ENCODE measurements around the gene C12orf42. TPM values are rescaled to one million over a fixed set of nuclear protein-coding genes. Genes with fewer than 3 reads are reported as not detected.

The C12orf42 gene
- total and polyA plus RNA-seq, 10 of the 15 experiments (the other 5 are each of a cell fraction or from before 2014, with no cell fraction given) = 1.4 to 7.0 (median 2.4) TPM

DNA sequence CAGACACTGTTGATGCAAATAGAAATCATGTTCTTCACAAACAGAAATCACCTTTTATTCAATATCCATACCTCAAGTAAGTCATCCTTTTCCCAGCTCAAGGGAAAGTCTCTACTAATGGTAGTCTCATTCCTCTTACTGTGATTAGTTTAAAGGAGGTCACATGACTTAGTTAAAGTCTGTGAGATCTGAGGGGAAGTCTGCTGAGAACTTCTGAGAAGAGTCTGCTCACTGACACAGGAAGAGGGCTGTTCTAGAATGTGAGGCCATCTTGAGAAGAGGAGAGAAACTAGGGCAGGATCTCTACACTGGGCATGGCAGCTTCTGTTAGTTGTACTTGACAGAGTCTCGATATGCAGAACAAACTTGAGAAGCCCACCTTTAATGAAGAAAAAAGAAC, 146.8 kb downstream of the C12orf42 start:
- H3K4me2 ChIP-seq (ENCODE audit: control insufficient read depth, insufficient read depth) = no peak overlapping the region
- in situ Hi-C loops (cut with MboI) = no loop called here
- WGBS (ENCODE audit: insufficient coverage, insufficient replicate concordance, low lambda C conversion rate, missing lambda C conversion rate) = 81% methylated on average over 1 of the region's 1 CpG
- H3K4me1 ChIP-seq (ENCODE audit: control insufficient read depth, insufficient read depth, low read length) = no peaks in the 10 kb centered on the region
- ChIA-PET RAD21 (ENCODE audit: unreplicated experiment) (no interaction called here), POLR2A (no interaction called here), CTCF (no interaction called here), SMC1A (ENCODE audit: uncharacterized antibody, unreplicated experiment) (interaction anchor here (0.7 kb wide), 1 partner anchor 14 kb away, joined by 3 read pairs; no protein-coding TSS in a partner anchor)
- H3K9me3 ChIP-seq (replicated peaks; ENCODE audit: control insufficient read depth, insufficient read depth, low read length) = no peaks in the 10 kb centered on the region; the same call in 2 of the 3 replicates
- no TSS peak for BruUV-seq (replicated peaks)
- TF ChIP-seq IKZF1 (conservative IDR thresholded peaks at IDR 0.05) = no peak
- 0 out of 2 replicates have a peak, but pooled peaks have one; percentile 13 for TF ChIP-seq YY1 (IDR thresholded peaks at IDR 0.05; ENCODE audit: low read depth, low read length)
- no peak for TF ChIP-seq YBX1 (IDR thresholded peaks at IDR 0.05)
- TF ChIP-seq NFYA (IDR thresholded peaks at IDR 0.05; ENCODE audit: borderline replicate concordance, low read depth, low read length) = no peak
- no peak overlapping the region for H3K9ac ChIP-seq (ENCODE audit: control insufficient read depth, insufficient read depth, low read length)
- H3K79me2 ChIP-seq (ENCODE audit: control insufficient read depth, insufficient read depth, low read length) = no peaks in the 10 kb centered on the region
- H3K36me3 ChIP-seq (ENCODE audit: control insufficient read depth in 2 of 2, insufficient read depth in 2 of 2, low read length in 1 of 2) = no peaks in the 10 kb centered on the region; a peak in 1 of 4 replicates
- H2AFZ ChIP-seq (ENCODE audit: control insufficient read depth, low read depth, low read length) = no peak overlapping the region
- H3K27ac ChIP-seq (ENCODE audit: control insufficient read depth, insufficient read depth) = no peak overlapping the region
- intact Hi-C loops (cut with micrococcal nuclease; ENCODE audit: unreplicated experiment) = no loop called here
- FAIRE-seq (no peak), DNase-seq (ENCODE audit: low read depth, low spot score) (no peak), ATAC-seq (no peak; the same call in 2 of the 3 replicates)
- no peaks in the 10 kb centered on the region for H4K20me1 ChIP-seq (ENCODE audit: control insufficient read depth, insufficient read depth)
- no peaks in the 10 kb centered on the region for H3K27me3 ChIP-seq (replicated peaks in 1 of 2; ENCODE audit: control insufficient read depth in 2 of 2, insufficient read depth in 2 of 2, low read length in 1 of 2)
- H3K4me3 ChIP-seq = no peak overlapping the region

DNA sequence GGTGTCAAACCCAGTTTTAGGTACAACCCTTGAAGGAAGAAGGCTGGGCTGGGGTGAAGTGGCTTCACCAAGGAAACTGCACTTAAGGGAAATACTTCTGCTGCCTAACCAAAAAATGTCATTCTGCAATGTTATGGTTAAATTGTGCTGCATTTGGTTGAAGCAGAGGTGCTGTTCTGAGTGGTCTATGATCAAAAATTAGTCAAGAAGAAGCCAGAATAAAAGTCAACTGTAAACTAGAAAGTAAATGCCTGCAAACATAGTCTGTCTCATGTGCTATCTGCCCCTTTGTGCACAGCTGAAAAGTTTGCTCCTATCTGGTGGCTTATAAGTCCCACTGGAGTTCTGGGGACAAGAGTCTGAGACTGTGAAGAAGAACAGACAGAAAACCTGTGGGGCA, 158.8 kb downstream of the C12orf42 start:
- BruUV-seq (replicated peaks) = no TSS peak
- no peak for ATAC-seq
- Histone ChIP-seq H3K36me3 (ENCODE audit: control insufficient read depth in 2 of 2, insufficient read depth in 2 of 2, low read length in 1 of 2) (no peaks in the 10 kb centered on the region), H3K4me1 (ENCODE audit: control insufficient read depth, insufficient read depth, low read length) (no peaks in the 10 kb centered on the region), H3K4me3 (no peak overlapping the region), H3K27me3 (replicated peaks in 1 of 2; ENCODE audit: control insufficient read depth in 2 of 2, insufficient read depth in 2 of 2, low read length in 1 of 2) (no peaks in the 10 kb centered on the region), H3K9ac (ENCODE audit: control insufficient read depth, insufficient read depth, low read length) (no peak overlapping the region), H2AFZ (ENCODE audit: control insufficient read depth, low read depth, low read length) (no peak overlapping the region), H3K27ac (ENCODE audit: control insufficient read depth, insufficient read depth) (no peak overlapping the region), H3K79me2 (ENCODE audit: control insufficient read depth, insufficient read depth, low read length) (no peaks in the 10 kb centered on the region), H3K9me3 (replicated peaks; ENCODE audit: control insufficient read depth, insufficient read depth, low read length) (no peaks in the 10 kb centered on the region; the same call in 2 of the 3 replicates), H3K4me2 (ENCODE audit: control insufficient read depth, insufficient read depth) (no peak overlapping the region), H4K20me1 (ENCODE audit: control insufficient read depth, insufficient read depth) (no peaks in the 10 kb centered on the region)
- POLR2A ChIA-PET = no interaction called here
- RAD21 ChIA-PET (ENCODE audit: unreplicated experiment) = interaction anchor here (1.6 kb wide), 1 partner anchor 12 kb away, joined by 3 read pairs; no protein-coding TSS in a partner anchor
- intact Hi-C loops (cut with micrococcal nuclease; ENCODE audit: unreplicated experiment) (no loop called here), in situ Hi-C loops (cut with MboI) (no loop called here)
- CTCF ChIA-PET = interaction anchor here (2.8 kb wide), 1 partner anchor 11 kb away, joined by 13 read pairs; no protein-coding TSS in a partner anchor
- no peak for DNase-seq (ENCODE audit: low read depth, low spot score)
- SMC1A ChIA-PET (ENCODE audit: uncharacterized antibody, unreplicated experiment) = no interaction called here
- no peak for FAIRE-seq
- TF ChIP-seq, protein P1, sequence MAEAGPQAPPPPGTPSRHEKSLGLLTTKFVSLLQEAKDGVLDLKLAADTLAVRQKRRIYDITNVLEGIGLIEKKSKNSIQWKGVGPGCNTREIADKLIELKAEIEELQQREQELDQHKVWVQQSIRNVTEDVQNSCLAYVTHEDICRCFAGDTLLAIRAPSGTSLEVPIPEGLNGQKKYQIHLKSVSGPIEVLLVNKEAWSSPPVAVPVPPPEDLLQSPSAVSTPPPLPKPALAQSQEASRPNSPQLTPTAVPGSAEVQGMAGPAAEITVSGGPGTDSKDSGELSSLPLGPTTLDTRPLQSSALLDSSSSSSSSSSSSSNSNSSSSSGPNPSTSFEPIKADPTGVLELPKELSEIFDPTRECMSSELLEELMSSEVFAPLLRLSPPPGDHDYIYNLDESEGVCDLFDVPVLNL (IDR thresholded peaks at IDR 0.05; ENCODE audit: low read depth, low read length) = no peak
- TF ChIP-seq RFX5 (IDR thresholded peaks at IDR 0.05; ENCODE audit: low read depth, low read length) (no peak), RELA (IDR thresholded peaks at IDR 0.05; ENCODE audit: borderline replicate concordance, partially characterized antibody) (no peak), IKZF1 (conservative IDR thresholded peaks at IDR 0.05) (no peak), NFXL1 (IDR thresholded peaks at IDR 0.05; ENCODE audit: borderline replicate concordance) (no peak), NFYA (IDR thresholded peaks at IDR 0.05; ENCODE audit: borderline replicate concordance, low read depth, low read length) (no peak), ZBED1 (IDR thresholded peaks at IDR 0.05; ENCODE audit: borderline replicate concordance) (no peak)
- TF ChIP-seq, protein P2, sequence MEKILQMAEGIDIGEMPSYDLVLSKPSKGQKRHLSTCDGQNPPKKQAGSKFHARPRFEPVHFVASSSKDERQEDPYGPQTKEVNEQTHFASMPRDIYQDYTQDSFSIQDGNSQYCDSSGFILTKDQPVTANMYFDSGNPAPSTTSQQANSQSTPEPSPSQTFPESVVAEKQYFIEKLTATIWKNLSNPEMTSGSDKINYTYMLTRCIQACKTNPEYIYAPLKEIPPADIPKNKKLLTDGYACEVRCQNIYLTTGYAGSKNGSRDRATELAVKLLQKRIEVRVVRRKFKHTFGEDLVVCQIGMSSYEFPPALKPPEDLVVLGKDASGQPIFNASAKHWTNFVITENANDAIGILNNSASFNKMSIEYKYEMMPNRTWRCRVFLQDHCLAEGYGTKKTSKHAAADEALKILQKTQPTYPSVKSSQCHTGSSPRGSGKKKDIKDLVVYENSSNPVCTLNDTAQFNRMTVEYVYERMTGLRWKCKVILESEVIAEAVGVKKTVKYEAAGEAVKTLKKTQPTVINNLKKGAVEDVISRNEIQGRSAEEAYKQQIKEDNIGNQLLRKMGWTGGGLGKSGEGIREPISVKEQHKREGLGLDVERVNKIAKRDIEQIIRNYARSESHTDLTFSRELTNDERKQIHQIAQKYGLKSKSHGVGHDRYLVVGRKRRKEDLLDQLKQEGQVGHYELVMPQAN (conservative IDR thresholded peaks at IDR 0.05) = no peak
- TF ChIP-seq, protein P3, sequence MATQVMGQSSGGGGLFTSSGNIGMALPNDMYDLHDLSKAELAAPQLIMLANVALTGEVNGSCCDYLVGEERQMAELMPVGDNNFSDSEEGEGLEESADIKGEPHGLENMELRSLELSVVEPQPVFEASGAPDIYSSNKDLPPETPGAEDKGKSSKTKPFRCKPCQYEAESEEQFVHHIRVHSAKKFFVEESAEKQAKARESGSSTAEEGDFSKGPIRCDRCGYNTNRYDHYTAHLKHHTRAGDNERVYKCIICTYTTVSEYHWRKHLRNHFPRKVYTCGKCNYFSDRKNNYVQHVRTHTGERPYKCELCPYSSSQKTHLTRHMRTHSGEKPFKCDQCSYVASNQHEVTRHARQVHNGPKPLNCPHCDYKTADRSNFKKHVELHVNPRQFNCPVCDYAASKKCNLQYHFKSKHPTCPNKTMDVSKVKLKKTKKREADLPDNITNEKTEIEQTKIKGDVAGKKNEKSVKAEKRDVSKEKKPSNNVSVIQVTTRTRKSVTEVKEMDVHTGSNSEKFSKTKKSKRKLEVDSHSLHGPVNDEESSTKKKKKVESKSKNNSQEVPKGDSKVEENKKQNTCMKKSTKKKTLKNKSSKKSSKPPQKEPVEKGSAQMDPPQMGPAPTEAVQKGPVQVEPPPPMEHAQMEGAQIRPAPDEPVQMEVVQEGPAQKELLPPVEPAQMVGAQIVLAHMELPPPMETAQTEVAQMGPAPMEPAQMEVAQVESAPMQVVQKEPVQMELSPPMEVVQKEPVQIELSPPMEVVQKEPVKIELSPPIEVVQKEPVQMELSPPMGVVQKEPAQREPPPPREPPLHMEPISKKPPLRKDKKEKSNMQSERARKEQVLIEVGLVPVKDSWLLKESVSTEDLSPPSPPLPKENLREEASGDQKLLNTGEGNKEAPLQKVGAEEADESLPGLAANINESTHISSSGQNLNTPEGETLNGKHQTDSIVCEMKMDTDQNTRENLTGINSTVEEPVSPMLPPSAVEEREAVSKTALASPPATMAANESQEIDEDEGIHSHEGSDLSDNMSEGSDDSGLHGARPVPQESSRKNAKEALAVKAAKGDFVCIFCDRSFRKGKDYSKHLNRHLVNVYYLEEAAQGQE (IDR thresholded peaks at IDR 0.05; ENCODE audit: low read depth, low read length) = no peak

Measured in GM12878 (cell line).